ENCODE measurements around the gene CPA1. TPM values are rescaled to one million over a fixed set of nuclear protein-coding genes. Genes with fewer than 3 reads are reported as not detected.

Gene CPA1
- polyA plus RNA-seq, 3 donors = 1.5 to 2.3 (median 2.2) TPM

- DNase-seq = no peak
Observed at GRCh38 chr7:130353196-130353595, 27.1 kb upstream of the CPA1 start.

- DNase-seq = peak; percentile 94
Observed at GRCh38 chr7:130356121-130356875, 24.0 kb upstream of the CPA1 start.

GRCh38 chr7:130356876-130357611, 23.2 kb upstream of the CPA1 start:
- DNase-seq = no peak

- DNase-seq = no peak
Observed at GRCh38 chr7:130358471-130358870, 21.8 kb upstream of the CPA1 start.

GRCh38 chr7:130359276-130359857, 20.9 kb upstream of the CPA1 start:
- no peak for DNase-seq

GRCh38 chr7:130360518-130360917, 19.8 kb upstream of the CPA1 start:
- DNase-seq = no peak

- no peak for DNase-seq
Observed at GRCh38 chr7:130361681-130362080, 18.6 kb upstream of the CPA1 start.

GRCh38 chr7:130362251-130362816, 18.0 kb upstream of the CPA1 start:
- DNase-seq = no peak

- DNase-seq = no peak
Observed at GRCh38 chr7:130363026-130363847, 17.1 kb upstream of the CPA1 start.

- no peak for DNase-seq
Observed at GRCh38 chr7:130364451-130364850, 15.8 kb upstream of the CPA1 start.

- DNase-seq = no peak
Observed at GRCh38 chr7:130365088-130365487, 15.2 kb upstream of the CPA1 start.

- DNase-seq = peak; percentile 89
Observed at GRCh38 chr7:130365511-130366441, 14.5 kb upstream of the CPA1 start.

GRCh38 chr7:130366564-130366963, 13.7 kb upstream of the CPA1 start:
- no peak for DNase-seq

- no peak for DNase-seq
Observed at GRCh38 chr7:130367088-130367755, 13.1 kb upstream of the CPA1 start.

- DNase-seq = no peak
Observed at GRCh38 chr7:130367836-130368746, 12.2 kb upstream of the CPA1 start.

- DNase-seq = no peak
Observed at GRCh38 chr7:130369110-130369711, 11.1 kb upstream of the CPA1 start.

GRCh38 chr7:130369831-130370550, 10.3 kb upstream of the CPA1 start:
- DNase-seq = no peak

GRCh38 chr7:130371046-130371445, 9.2 kb upstream of the CPA1 start:
- DNase-seq = no peak

Measured in renal pelvis (tissue), 4 donors.